K562 (cell line): ENCODE data around the gene MYOCD. TPM values are rescaled to one million over a fixed set of nuclear protein-coding genes. Genes with fewer than 3 reads are reported as not detected.
A peak's percentile ranks its signal among the peaks of the same experiment; 100 is the strongest.

Experiments
- ATAC-seq: fragments of 200-7000 bp; cut with Tn5 transposase; 3 replicates; pipeline ENCODE4 v1.9.1; 2020; ENCODE audit warnings: moderate library complexity
- BruUV-seq: library from RNA; stranded (reverse); fragments of 400-500 nt; replicated peaks from 2 replicates; lab custom pipeline; 2021; lab: Mats Ljungman, UMichigan
- CTCF ChIA-PET: fragments of 300-600 bp; formaldehyde crosslinking; extraction: SDS; loops from one replicate; lab custom pipeline; 2021; ENCODE audit warnings: low intra/inter-chr PET ratio; lab: Yijun Ruan, JAX
- POLR2A ChIA-PET: fragments of 300-600, 350-650 bp; sonication (Branson Sonifier 250); formaldehyde crosslinking; extraction: SDS; loops from one replicate; lab custom pipeline; 2021; ENCODE audit warnings: antibody characterized with exemption, inconsistent platforms; lab: Yijun Ruan, JAX
- DNase-seq, 4 experiments: peaks; one replicate each; pipeline versions ENCODE4 v3.0.0 to v3.0.0-alpha.2; 2011 to 2018; ENCODE audit warnings: low spot score in 3 of 4, mixed read lengths in 3 of 4; ENCODE audit errors: extremely low read depth in 1 of 4
- FAIRE-seq: peaks from 2 replicates; lab custom pipeline; 2011; peaks lifted over from hg19 to GRCh38; lab: Jason Lieb, UNC
- H2AFZ ChIP-seq: 2 replicates; pipeline ENCODE4 v1.6.0; 2011; ENCODE audit warnings: low read depth, low read length, control low read depth, inconsistent platforms
- H3K27ac ChIP-seq: fragments of 200-600 bp; 3 replicates; pipeline ENCODE4 v1.8.0; 2011; ENCODE audit warnings: low read depth, mild to moderate bottlenecking, control low read depth, inconsistent platforms, low read length, moderate library complexity, mixed read lengths; ENCODE audit errors: extremely low read depth
- H3K27me3 ChIP-seq, 2 experiments: fragments of 300-600 bp in 1 of 2; 2 replicates in 1 of 2; 3 replicates in 1 of 2; pipeline versions ENCODE4 v1.6.0 to v1.8.0; 2011; ENCODE audit warnings: inconsistent platforms in 2 of 2, low read length in 2 of 2, mild to moderate bottlenecking in 1 of 2, mixed read lengths in 1 of 2, moderate library complexity in 1 of 2; ENCODE audit not compliant: control insufficient read depth in 2 of 2, insufficient read depth in 2 of 2
- H3K36me3 ChIP-seq: fragments of 300-600 bp; 3 replicates; pipeline ENCODE4 v1.8.0; 2011; ENCODE audit warnings: mild to moderate bottlenecking, low read length, inconsistent platforms; ENCODE audit not compliant: control insufficient read depth, insufficient read depth
- H3K4me1 ChIP-seq, 2 experiments: fragments of 200-600 bp in 1 of 2; replicated peaks in 1 of 2; 2 replicates in 1 of 2; 3 replicates in 1 of 2; pipeline versions ENCODE4 v1.5.1 to v1.8.0; 2011; ENCODE audit warnings: inconsistent platforms in 2 of 2, low read length in 2 of 2, mild to moderate bottlenecking in 1 of 2, mixed read lengths in 1 of 2, moderate library complexity in 1 of 2; ENCODE audit not compliant: control insufficient read depth in 2 of 2, insufficient read depth in 2 of 2
- H3K4me2 ChIP-seq: 2 replicates; pipeline ENCODE4 v1.6.1; 2011; ENCODE audit warnings: low read length, control low read depth, inconsistent platforms, mixed read lengths; ENCODE audit not compliant: insufficient read depth
- H3K4me3 ChIP-seq: fragments of 200-600 bp; sonication (generic), shearing (Covaris generic); 2 replicates; pipeline ENCODE4 v1.5.1; 2016; ENCODE audit warnings: control low read depth, inconsistent platforms
- H3K79me2 ChIP-seq: fragments of 200-600 bp; 3 replicates; pipeline ENCODE4 v1.8.0; 2011; ENCODE audit warnings: low read length, inconsistent platforms; ENCODE audit not compliant: control insufficient read depth, insufficient read depth
- H3K9ac ChIP-seq, 2 experiments: 2 replicates each; pipeline versions ENCODE4 v1.6.0 to v1.6.1; 2011; ENCODE audit warnings: low read depth in 2 of 2, low read length in 2 of 2, control low read depth in 1 of 2, inconsistent platforms in 1 of 2, mild to moderate bottlenecking in 1 of 2, mixed read lengths in 1 of 2; ENCODE audit not compliant: insufficient read depth in 1 of 2
- H3K9me1 ChIP-seq: one replicate; pipeline ENCODE4 v1.6.0; 2011; ENCODE audit warnings: inconsistent platforms, mild to moderate bottlenecking, low read length, moderate library complexity; ENCODE audit not compliant: control insufficient read depth, insufficient read depth
- H3K9me3 ChIP-seq: replicated peaks from 2 replicates; pipeline ENCODE4 v1.5.1; 2011; ENCODE audit warnings: low read depth, low read length, inconsistent platforms; ENCODE audit not compliant: control insufficient read depth, insufficient read depth
- H4K20me1 ChIP-seq: replicated peaks from 2 replicates; pipeline ENCODE4 v1.6.1; 2011; ENCODE audit warnings: low read length, inconsistent platforms, mixed read lengths; ENCODE audit not compliant: control insufficient read depth, insufficient read depth
- ATF6 ChIP-seq: sonication (generic); formaldehyde crosslinking; IDR thresholded peaks from 2 replicates; pipeline ENCODE4 v1.4.0; 2020; ENCODE audit warnings: mild to moderate bottlenecking, missing genetic modification reagents
- L3MBTL2 ChIP-seq: fragments of 450-650 bp; IDR thresholded peaks from 2 replicates; pipeline ENCODE4 v1.6.1; 2016; ENCODE audit warnings: mild to moderate bottlenecking, moderate library complexity
- MEIS2 ChIP-seq: fragments of 450-650 bp; IDR thresholded peaks from 2 replicates; pipeline ENCODE4 v1.6.1; 2014; ENCODE audit warnings: mild to moderate bottlenecking; ENCODE audit not compliant: partially characterized antibody
- MYC ChIP-seq, 2 experiments: fragments of 250-450 bp in 1 of 2; sonication (Bioruptor Pico) in 1 of 2; IDR thresholded peaks; 2 replicates each; pipeline versions ENCODE4 v1.5.1 to v1.6.1; 2012 to 2021; ENCODE audit warnings: low read depth in 2 of 2, borderline replicate concordance in 1 of 2, improper control_type of control experiment in 1 of 2, low read length in 1 of 2, mild to moderate bottlenecking in 1 of 2, moderate library complexity in 1 of 2
- REST ChIP-seq, 2 experiments: fragments of 450-650 bp; formaldehyde crosslinking in 1 of 2; IDR thresholded peaks; 2 replicates each; pipeline versions ENCODE4 v1.4.0 to v1.6.1; 2014 to 2020; ENCODE audit warnings: mild to moderate bottlenecking in 2 of 2, borderline replicate concordance in 1 of 2, low read depth in 1 of 2
- YY1 ChIP-seq, 3 experiments: IDR thresholded peaks; 2 replicates each; pipeline ENCODE4 v1.6.1; 2011; ENCODE audit warnings: low read length in 2 of 3, mild to moderate bottlenecking in 2 of 3, moderate library complexity in 2 of 3, borderline replicate concordance in 1 of 3, control low read depth in 1 of 3, low read depth in 1 of 3; ENCODE audit not compliant: insufficient read depth in 3 of 3, insufficient replicate concordance in 2 of 3, control insufficient read depth in 1 of 3, insufficient read length in 1 of 3; ENCODE audit errors: extremely low read depth in 1 of 3
- ZFP30 ChIP-seq: fragments of 250-450 bp; sonication (Bioruptor Pico); IDR thresholded peaks from 2 replicates; pipeline ENCODE4 v1.8.0; 2022; ENCODE audit warnings: moderate library complexity, mild to moderate bottlenecking, inconsistent platforms, borderline replicate concordance
- WGBS: fragments of 100-300 bp; shearing (Covaris generic); methylation state at CpG from one replicate; pipeline ENCODE4 v1.1.6; 2016; ENCODE audit warnings: low coverage, mixed read lengths; ENCODE audit not compliant: insufficient coverage; ENCODE audit errors: missing lambda C conversion rate; 5-methylcytosine and 5-hydroxymethylcytosine counted together
- in situ Hi-C: fragments of 300-500 bp; cut with MboI; formaldehyde crosslinking; loops from 4 replicates; pipeline ENCODE4 v1.15.0; 2018; ENCODE audit warnings: inconsistent platforms, mixed read lengths
- intact Hi-C: fragments of 100-400 bp; cut with micrococcal nuclease; formaldehyde crosslinking; loops from 2 replicates; pipeline ENCODE4 v1.14.2; 2022
- polyA plus RNA-seq, 8 experiments: library from polyadenylated mRNA; depleted of rRNA in 4 of 8; stranded (reverse) in 5 of 8; unstranded in 3 of 8; fragments of >200 nt; fragmentation: Nextera tagmentation in 2 of 8; fragmentation: Illumina TruSeq in 1 of 8; extraction: Ambion mirVana in 2 of 8; extraction: Trizol in 1 of 8; gene quantifications; 2 replicates each; pipeline versions ENCODE4 v1.2.1 to v1.2.3, GENCODE V29; 2011 to 2014; ENCODE audit warnings: inconsistent platforms in 1 of 8, missing spikeins in 1 of 8
- total RNA-seq, 7 experiments: library from RNA; depleted of rRNA in 6 of 7; stranded (reverse); fragments of >200 nt in 6 of 7; fragmentation: Illumina TruSeq in 2 of 7; extraction: Trizol in 2 of 7; gene quantifications; 2 replicates each; pipeline versions ENCODE4 v1.2.1 to v1.2.3, GENCODE V29; 2011 to 2021; ENCODE audit warnings: low replicate concordance in 1 of 7

Gene MYOCD
- total and polyA plus RNA-seq, 9 of the 15 experiments (the other 6 are each of a cell fraction or from before 2014, with no cell fraction given), result not detected

- TF ChIP-seq REST (IDR thresholded peaks at IDR 0.05; ENCODE audit: borderline replicate concordance) (no peak), REST (CRISPR knock-in tag; IDR thresholded peaks at IDR 0.05; ENCODE audit: low read depth) (no peak)
Observed at GRCh38 chr17:12712941-12713340, 47.3 kb downstream of the MYOCD start (continued).

GRCh38 chr17:12719948-12720347 lies 54.3 kb downstream of the MYOCD start:
- Histone ChIP-seq H3K4me1 (no peaks in the 10 kb centered on the region; a peak in 1 of 5 replicates), H3K9ac (no peak overlapping the region), H4K20me1 (no peaks in the 10 kb centered on the region; the same call in 1 of the 2 replicates), H3K4me2 (no peak overlapping the region), H2AFZ (no peak overlapping the region), H3K27ac (no peak overlapping the region), H3K9me1 (no peaks in the 10 kb centered on the region), H3K36me3 (no peaks in the 10 kb centered on the region), H3K4me3 (no peak overlapping the region), H3K9me3 (no peaks in the 10 kb centered on the region), H3K27me3 (no peaks in the 10 kb centered on the region), H3K79me2 (no peaks in the 10 kb centered on the region)
- intact Hi-C loops, result no loop called here
- in situ Hi-C loops, result no loop called here
- DNase-seq (peak in 1 of 4 experiments; percentile 15), FAIRE-seq (no peak), ATAC-seq (no peak; the same call in 2 of the 3 replicates)
- WGBS, result 14% methylated on average over 11 of the region's 11 CpGs
- ChIA-PET CTCF (no interaction called here), POLR2A (no interaction called here)
- no TSS peak for BruUV-seq
- peak; percentile 27; the same call in 1 of the 2 replicates for TF ChIP-seq L3MBTL2
- TF ChIP-seq MEIS2, result no peak
- TF ChIP-seq ATF6, result no peak
- TF ChIP-seq MYC (IDR thresholded peaks at IDR 0.05; ENCODE audit: low read depth, low read length), result 0 out of 2 replicates have a peak, but pooled peaks have one; percentile 48
- TF ChIP-seq MYC (CRISPR knock-in tag; IDR thresholded peaks at IDR 0.05; ENCODE audit: borderline replicate concordance, low read depth), result no peak
- TF ChIP-seq ZFP30 (CRISPR knock-in tag), result no peak
- TF ChIP-seq YY1 (IDR thresholded peaks at IDR 0.05; ENCODE audit: borderline replicate concordance in 1 of 3, control insufficient read depth in 1 of 3, extremely low read depth in 1 of 3, insufficient read depth in 3 of 3, insufficient read length in 1 of 3, insufficient replicate concordance in 2 of 3, low read depth in 1 of 3, low read length in 2 of 3), result peak in 1 of 3 experiments; percentile 79
